Mucosa of descending colon (tissue), 3 donors: ENCODE measurements around the gene FRRS1. TPM values are rescaled to one million over a fixed set of nuclear protein-coding genes. Genes with fewer than 3 reads are reported as not detected.
"Not testable (repeated sequence)": the region's sequence is repeated elsewhere in the genome, so short reads cannot be mapped to it uniquely, and the experiment has no call there.

Experiments
- ATAC-seq: fragments of 200-7000 bp; cut with Tn5 transposase; one replicate; pipeline ENCODE4 v1.9.1; 2020; ENCODE audit warnings: mild to moderate bottlenecking, moderate library complexity
- DNase-seq, 3 donors: peaks; one replicate each; pipeline ENCODE4 v3.0.0-alpha.2; 2020
- H3K36me3 ChIP-seq: fragments of 200-600 bp; one replicate; pipeline ENCODE4 v1.8.0; 2021; ENCODE audit warnings: low read depth, mild to moderate bottlenecking
- H3K4me1 ChIP-seq: fragments of 200-600 bp; one replicate; pipeline ENCODE4 v1.8.0; 2021; ENCODE audit warnings: low read depth, mild to moderate bottlenecking
- H3K4me3 ChIP-seq: fragments of 200-600 bp; one replicate; pipeline ENCODE4 v1.8.0; 2021; ENCODE audit warnings: mild to moderate bottlenecking
- H3K9me3 ChIP-seq: fragments of 200-600 bp; one replicate; pipeline ENCODE4 v1.8.0; 2021; ENCODE audit warnings: mild to moderate bottlenecking
- intact Hi-C, 2 donors: fragments of 100-400 bp; cut with DNase I in 1 of 2; cut with micrococcal nuclease in 1 of 2; formaldehyde crosslinking; loops; one replicate each; pipeline versions ENCODE4 v1.11.0 to v1.11.1; 2022; cut with DNase I, micrococcal nuclease
- total RNA-seq, 3 donors: library from RNA; stranded (reverse); fragmentation: NEBNext Ultra II Directional in 2 of 3; extraction: Animal tissue kit (Norgen Biotek cat#: 25700) in 2 of 3; gene quantifications; one replicate each; pipeline versions ENCODE4 v1.2.1 to v1.2.4, GENCODE V29; 2021 to 2023
- TF ChIP-seq, protein P1 (sequence below): fragments of 200-600 bp; IDR thresholded peaks from one replicate; pipeline ENCODE4 v1.8.0; 2022; ENCODE audit warnings: antibody characterized with exemption, mild to moderate bottlenecking
- donor health status: DM: no; HTN: no; CAD: no; lungs with moderate emphysema.
- donor health status: DM: no; HTN: no; CAD: no.
- donor health status: DM: no; HTN: yes; CAD: no.

The FRRS1 gene
- total RNA-seq, 3 donors from 2014 or later = 8.4 to 38.0 (median 17.6) TPM

DNA sequence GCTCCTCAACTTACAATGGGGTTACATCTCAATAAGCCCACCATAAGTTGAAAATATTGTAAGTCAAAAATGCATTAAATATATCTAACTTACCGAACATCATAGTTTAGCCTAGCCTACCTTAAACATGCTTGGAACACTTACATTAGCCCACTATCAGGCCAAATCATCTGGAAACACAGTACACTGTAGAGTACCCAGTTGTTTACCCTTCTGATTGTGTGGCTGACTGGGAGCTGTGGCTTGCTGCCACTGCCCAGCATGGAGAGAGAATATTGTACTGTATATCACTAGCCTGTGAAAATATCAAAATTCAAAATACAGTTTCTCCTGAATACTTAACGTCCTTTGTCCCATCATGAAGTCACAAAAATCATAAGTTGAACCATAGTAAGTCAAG lies 40.4 kb upstream of the FRRS1 start:
- intact Hi-C loops = loop anchor here in 1 of 2 donors (10.0 kb wide), 1 partner anchor 648 kb away; no protein-coding TSS in a partner anchor
- no peak overlapping the region for H3K4me3 ChIP-seq
- DNase-seq (no peak), ATAC-seq (no peak)
- peaks cover under 1% of the 10 kb centered on the region for H3K4me1 ChIP-seq
- TF ChIP-seq, protein P1, sequence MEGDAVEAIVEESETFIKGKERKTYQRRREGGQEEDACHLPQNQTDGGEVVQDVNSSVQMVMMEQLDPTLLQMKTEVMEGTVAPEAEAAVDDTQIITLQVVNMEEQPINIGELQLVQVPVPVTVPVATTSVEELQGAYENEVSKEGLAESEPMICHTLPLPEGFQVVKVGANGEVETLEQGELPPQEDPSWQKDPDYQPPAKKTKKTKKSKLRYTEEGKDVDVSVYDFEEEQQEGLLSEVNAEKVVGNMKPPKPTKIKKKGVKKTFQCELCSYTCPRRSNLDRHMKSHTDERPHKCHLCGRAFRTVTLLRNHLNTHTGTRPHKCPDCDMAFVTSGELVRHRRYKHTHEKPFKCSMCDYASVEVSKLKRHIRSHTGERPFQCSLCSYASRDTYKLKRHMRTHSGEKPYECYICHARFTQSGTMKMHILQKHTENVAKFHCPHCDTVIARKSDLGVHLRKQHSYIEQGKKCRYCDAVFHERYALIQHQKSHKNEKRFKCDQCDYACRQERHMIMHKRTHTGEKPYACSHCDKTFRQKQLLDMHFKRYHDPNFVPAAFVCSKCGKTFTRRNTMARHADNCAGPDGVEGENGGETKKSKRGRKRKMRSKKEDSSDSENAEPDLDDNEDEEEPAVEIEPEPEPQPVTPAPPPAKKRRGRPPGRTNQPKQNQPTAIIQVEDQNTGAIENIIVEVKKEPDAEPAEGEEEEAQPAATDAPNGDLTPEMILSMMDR = no peak
- H3K9me3 ChIP-seq = no peaks in the 10 kb centered on the region
- no peaks in the 10 kb centered on the region for H3K36me3 ChIP-seq

GRCh38 chr1:99801584-99801983 lies 35.1 kb upstream of the FRRS1 start:
- TF ChIP-seq, protein P1 = no peak
- ATAC-seq = peak; percentile 68
- intact Hi-C loops = loop anchor here in 1 of 2 donors (10.0 kb wide), 1 partner anchor 653 kb away; no protein-coding TSS in a partner anchor

GRCh38 chr1:99793861-99794260 lies 27.4 kb upstream of the FRRS1 start:
- intact Hi-C loops, H3K4me3 ChIP-seq, H3K4me1 ChIP-seq, ATAC-seq, DNase-seq, H3K36me3 ChIP-seq, H3K9me3 ChIP-seq: not testable (repeated sequence)

More at GRCh38 chr1:99801584-99801983, 35.1 kb upstream of the FRRS1 start:
- Histone ChIP-seq H3K36me3 (no peaks in the 10 kb centered on the region), H3K4me1 (peaks cover 7% of the 10 kb centered on the region), H3K9me3 (no peaks in the 10 kb centered on the region), H3K4me3 (no peak overlapping the region)
- peak in 1 of 3 donors; percentile 14 for DNase-seq

DNA sequence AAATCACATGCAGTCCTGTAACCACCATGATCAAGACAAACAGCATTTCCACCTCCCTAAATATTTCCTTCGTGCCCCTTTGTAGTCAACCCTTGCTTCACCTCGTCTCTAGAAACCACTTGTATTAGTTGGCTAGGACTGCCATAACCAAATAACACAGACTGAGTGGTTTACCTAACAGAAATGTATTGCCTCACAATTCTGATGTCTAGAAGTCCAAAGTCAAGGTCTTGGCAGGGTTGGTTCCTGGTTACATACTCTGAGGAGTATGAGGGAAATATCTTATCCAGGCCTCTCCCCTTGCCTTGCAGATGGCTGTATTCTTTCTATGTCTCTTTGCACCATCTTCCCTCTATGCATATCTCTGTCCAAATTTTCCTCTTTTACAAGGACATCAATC lies 23.3 kb upstream of the FRRS1 start:
- Histone ChIP-seq H3K36me3 (no peaks in the 10 kb centered on the region), H3K4me3 (no peak overlapping the region), H3K9me3 (no peaks in the 10 kb centered on the region), H3K4me1 (no peaks in the 10 kb centered on the region)
- DNase-seq = no peak
- TF ChIP-seq, protein P1 = no peak
- intact Hi-C loops = no loop called here
- peak; percentile 40 for ATAC-seq

DNA sequence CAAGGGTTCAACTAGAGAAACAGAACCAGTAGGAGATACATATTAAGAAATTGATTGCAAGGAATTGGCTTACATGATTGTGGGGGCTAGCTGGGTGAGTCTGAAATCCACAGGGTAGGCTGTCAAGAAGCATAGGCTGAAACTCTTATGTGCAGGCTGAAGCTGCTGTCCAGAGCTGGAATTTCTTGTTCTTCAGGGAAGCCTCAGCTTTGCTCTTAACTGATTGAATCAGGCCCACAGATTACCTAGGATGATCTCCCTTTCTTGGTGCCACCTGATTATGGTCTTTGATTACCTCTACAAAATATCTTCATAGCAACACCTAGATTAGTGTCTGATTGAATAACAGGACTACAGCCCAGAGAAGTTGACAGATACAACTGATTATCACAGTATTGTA lies 22.5 kb upstream of the FRRS1 start:
- no peaks in the 10 kb centered on the region for H3K9me3 ChIP-seq
- DNase-seq = no peak
- H3K4me3 ChIP-seq = no peak overlapping the region
- TF ChIP-seq, protein P1 = no peak
- ATAC-seq = no peak
- intact Hi-C loops = no loop called here
- H3K4me1 ChIP-seq = no peaks in the 10 kb centered on the region
- no peaks in the 10 kb centered on the region for H3K36me3 ChIP-seq

DNA sequence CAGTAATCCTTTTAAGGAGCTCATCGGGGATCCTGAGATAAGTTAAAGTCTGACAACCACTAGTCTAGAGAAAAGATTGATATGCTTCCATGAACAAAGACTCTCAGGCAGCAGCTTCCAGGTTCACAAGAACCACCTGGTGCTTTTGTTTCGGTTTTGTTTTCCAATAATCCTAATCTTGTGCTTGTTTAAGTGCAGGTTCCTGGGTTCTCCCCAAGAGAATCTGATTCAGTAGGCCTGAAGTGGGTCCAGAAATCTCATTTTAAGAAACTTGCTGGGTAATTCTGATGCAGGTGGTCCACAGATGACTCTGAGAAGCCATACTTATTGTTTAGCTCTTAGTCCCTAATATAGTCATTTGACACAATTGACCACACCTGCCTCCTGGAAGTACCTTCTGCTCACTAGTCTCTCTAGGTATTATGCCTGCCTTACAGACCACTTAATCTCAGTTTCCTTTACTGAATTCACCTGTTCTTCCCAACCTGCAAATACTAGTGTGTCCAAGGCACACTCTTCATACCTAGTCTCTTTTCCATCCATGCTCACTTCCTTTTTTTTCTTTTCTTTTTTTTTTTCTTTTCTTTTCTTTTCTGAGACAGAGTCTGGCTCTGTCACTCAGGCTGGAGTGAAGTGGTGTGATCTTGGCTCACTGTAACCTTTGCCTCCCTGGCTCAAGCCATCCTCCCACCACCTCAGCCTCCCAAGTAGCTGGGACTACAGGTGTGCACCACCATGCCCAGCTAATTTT lies 20.5 kb upstream of the FRRS1 start:
- ATAC-seq = peak; percentile 21
- no peak for DNase-seq
- intact Hi-C loops = no loop called here
- H3K9me3 ChIP-seq = no peaks in the 10 kb centered on the region
- no peak overlapping the region for H3K4me3 ChIP-seq
- TF ChIP-seq, protein P1 = no peak
- H3K4me1 ChIP-seq = no peaks in the 10 kb centered on the region
- no peaks in the 10 kb centered on the region for H3K36me3 ChIP-seq
